AG08396 (cell line): ENCODE data around the gene KRTAP9-6.
"Not testable (repeated sequence)": the region's sequence is repeated elsewhere in the genome, so short reads cannot be mapped to it uniquely, and the experiment has no call there.

Source experiments
- DNase-seq: peaks from one replicate; pipeline ENCODE4 v3.0.0; 2012; ENCODE audit warnings: low spot score, mixed read lengths

KRTAP9-6 gene

DNA sequence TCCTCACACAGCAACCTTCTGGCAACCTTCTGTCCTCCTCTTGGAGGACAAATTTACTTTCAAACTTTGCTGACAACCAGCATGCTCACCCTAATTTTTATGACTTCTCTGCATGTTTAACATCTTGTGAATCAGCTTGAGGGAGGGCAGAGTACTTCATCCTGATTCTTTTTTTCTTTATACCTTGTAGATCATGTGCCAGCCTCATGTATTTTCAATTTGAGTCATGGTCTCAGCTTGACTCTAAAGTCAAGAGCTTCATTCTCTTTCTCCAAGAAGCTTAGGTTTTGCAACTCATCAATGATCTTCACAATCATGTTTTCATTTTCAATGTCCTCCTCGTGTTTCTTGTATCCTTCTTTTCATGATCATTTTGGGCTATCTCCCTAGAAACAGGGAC lies 6.7 kb downstream of the KRTAP9-6 start:
- no peak for DNase-seq

DNA sequence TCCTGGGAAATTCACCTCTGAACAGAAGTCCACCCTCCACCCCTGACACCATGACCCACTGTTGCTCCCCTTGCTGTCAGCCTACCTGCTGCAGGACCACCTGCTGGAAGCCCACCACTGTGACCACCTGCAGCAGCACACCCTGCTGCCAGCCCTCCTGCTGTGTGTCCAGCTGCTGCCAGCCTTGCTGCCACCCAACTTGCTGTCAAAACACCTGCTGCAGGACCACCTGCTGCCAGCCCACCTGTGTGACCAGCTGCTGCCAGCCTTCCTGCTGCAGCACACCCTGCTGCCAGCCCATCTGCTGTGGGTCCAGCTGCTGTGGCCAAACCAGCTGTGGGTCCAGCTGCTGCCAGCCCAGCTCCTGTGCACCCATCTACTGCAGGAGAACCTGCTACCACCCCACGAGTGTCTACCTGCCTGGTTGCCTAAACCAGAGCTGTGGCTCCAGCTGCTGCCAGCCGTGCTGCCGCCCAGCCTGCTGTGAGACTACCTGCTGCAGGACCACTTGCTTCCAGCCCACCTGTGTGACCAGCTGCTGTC lies 10.5 kb downstream of the KRTAP9-6 start, which contains the start of gene KRTAP9-7:
TSS of gene KRTAP9-7 (plus strand) at position 51 of the 543 bp plus-strand sequence. CDS start at position 51, 0 bp downstream.
- not testable (repeated sequence) for DNase-seq

DNA sequence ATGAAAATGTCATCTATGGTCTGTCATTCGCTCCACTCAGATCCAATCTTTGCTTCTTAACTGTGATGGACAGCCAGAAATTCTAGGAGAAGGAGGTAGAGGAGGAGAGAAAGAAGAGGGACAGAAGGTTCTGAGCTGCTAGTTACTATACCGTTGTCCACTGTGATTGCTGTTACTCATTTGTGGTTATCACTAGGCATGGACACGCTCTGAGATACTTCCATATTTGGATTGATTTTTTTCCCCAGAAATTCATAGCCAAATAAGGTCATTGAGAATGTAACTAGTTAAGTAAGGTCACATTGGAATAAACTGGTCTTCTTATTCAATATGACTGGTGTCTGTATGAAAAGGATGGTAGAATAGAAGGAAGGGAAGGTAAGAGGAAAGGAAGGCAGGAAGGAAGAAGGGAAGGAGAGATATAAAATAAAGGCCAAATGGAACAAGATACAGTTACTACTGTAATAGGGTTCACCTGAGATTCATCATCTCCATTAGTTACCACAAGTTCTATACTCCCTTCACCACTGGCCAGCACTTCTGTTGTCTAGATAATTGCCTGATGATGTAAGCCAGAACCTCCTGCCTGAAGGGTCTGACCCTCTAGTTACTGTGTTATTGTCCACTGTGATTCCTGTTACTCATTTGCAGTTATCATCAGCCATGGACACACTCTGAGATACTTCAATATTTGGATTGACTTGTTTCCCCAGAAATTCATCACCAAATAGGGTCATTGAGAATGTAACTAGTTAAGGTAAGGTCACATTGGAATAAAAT lies 13.2 kb downstream of the KRTAP9-6 start:
- DNase-seq: no peak

DNA sequence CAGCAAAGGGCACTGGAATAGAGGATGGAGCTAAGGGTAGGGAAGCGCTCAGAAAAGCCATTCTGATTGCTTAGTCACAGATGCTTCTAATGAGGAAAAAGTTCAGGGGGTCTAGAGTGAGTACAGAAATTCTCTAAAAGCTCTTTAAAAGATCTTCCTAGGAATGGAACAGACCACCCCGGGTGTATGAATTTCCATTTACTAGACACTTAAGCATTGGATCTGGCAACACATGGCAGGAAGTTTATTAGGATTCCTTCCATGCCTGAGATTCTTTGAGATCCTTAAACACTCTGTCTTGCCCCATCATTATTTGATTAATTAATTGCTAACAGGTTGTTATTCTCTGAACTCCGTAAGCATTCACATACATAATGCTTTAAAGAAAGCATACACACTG lies 18.9 kb downstream of the KRTAP9-6 start:
- no peak for DNase-seq

DNA sequence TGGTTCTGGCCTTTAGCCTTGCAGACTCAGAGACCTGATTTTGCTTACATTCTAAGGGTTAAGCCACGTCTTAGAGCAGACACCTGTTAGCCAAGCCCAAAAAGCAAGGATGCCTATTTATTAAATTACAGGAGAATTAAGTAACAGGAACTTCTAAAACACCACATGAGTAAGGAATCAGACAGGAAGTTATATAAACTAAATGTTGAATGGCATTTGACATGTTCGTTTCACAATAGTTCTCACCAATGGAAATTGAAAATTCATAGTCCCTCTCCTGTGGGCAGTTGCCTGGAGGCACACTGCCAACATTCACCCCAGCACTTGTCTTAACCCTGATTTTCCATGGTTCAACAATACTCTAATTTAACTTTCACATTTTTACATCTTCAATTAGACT lies 19.4 kb downstream of the KRTAP9-6 start:
- DNase-seq: no peak

DNA sequence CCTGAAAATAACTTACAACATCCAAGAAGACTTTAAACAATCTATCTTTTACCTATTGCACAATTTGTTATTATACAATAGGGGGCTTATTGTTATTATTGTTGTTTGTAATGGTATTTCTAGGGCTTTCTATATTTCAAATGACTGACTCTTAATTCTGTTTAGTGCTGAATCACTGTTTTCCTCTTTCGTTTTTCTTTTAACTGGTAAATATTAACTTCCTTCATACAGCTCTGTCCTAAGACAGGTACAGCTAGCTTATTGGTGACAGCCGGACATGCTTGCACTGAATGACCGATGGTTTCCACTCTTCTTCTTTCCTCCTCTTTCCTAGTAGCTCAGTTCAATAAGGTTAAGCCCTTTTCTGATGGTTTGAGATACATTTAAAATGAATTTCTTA lies 21.9 kb downstream of the KRTAP9-6 start:
- DNase-seq: no peak

DNA sequence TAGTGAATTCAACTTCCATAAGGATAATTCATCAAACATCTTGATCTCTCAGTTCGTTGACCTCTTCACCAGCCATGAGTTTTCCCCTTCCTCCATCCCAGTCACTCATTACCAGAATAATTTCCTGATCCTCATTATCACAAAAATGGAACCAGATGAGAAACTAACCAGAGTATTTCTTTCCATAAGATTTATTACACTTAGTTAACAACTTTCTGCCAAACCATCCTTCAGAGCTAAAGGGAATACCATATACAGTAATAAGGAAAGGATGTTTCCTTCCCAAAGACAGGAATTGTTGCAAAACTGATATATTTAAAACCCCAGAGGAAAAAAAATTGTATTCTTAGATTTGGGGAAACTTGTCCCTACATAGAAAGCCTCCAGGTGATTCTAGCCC lies 28.8 kb downstream of the KRTAP9-6 start:
- no peak for DNase-seq

DNA sequence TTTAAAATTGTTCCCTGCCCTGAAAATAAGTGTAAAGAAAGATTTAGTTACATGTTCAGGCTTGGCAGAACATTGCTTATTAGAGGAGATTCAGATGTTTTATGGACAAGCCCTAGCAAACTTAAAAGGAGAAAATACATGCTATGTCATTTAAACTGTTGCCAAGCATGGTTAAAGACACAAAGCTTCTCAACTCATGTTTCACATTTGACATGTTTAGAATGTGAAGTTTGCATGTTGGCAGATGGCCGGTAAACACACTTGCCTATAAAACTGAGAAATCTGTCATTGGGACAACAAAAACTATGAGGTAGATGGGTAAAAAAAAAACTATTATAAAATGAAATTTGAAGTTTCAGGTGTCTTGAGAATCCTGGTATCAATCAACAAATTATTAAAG lies 31.7 kb downstream of the KRTAP9-6 start:
- no peak for DNase-seq

DNA sequence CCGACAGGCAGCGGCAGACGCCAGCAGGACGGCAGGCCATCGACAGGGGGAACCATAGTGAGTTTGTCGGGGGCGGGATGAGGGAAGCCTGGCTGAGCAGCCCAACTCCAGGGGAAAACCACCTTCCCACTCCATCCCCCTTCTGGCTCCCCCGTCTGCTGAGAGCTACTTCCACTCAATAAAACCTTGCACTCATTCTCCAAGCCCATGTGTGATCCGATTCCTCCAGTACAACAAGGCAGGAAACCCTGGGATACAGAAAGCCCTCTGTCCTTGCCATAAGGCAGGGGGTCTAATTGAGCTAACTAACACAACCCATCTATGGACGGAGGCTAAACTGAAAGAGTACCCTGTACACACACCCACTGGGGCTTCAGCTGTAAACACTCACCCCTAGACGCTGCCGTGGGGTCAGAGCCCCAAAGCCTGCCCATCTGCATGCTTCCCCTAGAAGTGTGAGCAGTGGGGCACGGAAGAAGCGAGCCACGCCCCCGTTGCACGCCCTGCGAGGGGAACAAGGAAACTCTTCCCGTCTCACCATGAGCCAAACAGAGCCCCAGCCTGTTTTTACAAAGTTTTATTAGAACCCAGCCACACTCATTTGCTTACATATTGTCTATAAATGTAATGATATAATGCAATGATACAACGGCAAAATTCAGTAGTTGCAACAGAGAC lies 33.4 kb downstream of the KRTAP9-6 start:
- no peak for DNase-seq

DNA sequence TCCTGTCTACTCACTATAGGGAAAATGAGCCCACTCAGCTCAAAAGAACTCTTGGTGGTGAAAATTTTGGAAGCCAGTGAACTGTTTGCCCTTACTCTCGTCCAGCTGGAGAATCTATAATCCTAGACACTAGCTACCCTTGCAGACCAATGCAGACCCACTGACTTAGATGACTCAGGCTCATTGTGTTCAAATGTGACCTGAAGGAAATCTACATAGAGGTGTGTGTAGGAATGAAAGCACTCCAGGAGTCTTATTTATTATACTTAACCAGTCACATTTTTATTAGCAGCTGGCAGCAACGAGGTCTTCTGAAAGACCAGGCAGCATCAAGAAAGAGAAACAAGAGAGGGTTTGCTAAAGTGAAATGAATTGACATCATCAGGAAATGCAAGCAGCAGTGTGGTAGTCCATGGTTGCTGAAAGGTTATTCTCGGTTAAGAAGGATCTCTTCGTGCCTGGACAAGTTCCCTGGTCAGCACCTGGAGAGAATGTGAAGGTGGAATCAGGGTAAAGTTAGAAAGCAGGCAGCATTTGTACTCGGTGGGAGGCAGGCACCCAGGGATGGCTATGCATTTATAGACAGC lies 36.1 kb downstream of the KRTAP9-6 start:
- DNase-seq: no peak

DNA sequence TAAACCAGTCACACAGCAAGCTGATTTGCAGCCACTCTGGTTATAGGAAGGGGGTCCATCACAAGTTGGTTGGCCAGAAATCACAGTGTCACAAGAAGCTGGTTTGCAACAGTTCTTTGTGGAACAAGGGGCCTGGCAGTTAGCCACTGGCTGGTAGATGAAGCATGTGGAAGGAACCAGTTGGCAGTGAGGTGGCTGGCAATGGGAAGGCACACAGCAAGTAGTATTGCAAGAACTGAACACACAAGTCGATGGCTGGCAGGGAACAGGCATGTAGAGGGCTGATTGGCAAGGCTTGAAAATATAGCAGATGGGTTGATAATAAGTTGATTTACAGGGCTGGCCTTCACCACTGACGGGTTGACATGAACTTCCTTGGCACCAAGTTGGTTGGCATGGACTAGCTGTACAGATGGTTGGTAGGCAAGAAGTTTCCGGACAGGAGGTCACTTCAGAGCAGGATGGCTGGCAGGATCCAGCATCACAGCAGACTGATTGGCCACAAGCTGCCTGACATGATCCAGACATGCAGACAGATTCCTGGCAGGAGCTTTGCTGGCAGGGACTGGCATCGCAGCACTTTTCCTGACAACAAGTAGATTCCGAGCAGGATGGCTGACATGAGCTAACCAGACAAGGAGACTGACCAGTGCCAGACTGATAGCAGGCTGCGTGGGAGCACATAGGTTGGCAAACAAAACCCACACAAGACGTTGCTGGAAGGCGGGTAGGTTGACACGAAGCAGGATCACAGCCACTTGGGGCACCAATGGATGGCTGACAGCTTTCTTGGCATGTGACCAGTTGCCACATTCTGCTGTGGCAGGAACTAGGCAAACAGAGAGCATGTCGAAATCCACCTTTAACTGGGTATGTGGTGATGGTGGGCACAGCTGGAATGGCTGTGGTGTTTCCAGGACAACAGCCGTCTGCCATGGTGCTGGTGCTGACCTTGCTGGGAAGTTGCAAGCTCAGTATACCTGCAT lies 37.0 kb downstream of the KRTAP9-6 start, which contains the start of gene KRTAP29-1:
TSS of gene KRTAP29-1 (minus strand) at position 936 of the 986 bp plus-strand sequence. CDS start at position 936, 0 bp downstream.
- no peak for DNase-seq

DNA sequence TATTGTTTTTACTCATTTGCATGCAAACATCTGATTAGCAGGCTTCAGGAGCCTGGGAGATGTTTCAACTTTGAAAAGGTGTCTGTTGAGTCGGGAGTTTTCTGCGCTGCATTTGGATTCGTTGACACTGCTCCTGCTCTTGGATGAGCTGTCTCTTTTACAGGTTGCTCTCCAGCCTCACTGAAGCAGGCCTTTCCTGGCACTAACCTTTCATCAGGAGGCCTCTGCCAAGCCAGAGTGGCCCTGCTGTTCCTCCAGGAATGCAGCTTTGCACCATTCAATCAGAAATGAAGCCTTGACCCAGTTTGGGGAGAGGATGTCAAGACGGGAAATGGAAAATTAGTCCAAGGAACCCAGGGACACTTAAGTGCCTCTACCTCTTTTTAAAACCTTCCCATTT lies 37.8 kb downstream of the KRTAP9-6 start:
- no peak for DNase-seq

DNA sequence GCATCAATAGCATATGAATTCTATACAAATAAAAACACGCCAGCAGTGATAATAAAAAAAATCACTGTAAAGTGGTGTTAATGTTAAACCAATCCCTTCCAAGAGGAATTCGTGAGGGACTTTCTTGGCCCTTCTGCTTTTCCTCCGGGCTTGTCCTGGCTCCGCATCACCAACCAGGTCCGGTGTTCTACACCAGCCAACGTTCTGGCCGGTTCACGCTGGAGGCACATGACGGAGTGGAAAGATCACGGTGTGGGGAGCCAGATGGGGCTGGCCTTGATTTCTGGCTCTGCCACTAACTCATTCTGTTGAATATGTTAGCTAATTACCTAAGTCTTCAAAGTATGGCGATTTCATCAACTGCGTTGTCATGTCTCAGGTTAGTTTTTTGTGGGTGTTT lies 38.9 kb downstream of the KRTAP9-6 start:
- no peak for DNase-seq

DNA sequence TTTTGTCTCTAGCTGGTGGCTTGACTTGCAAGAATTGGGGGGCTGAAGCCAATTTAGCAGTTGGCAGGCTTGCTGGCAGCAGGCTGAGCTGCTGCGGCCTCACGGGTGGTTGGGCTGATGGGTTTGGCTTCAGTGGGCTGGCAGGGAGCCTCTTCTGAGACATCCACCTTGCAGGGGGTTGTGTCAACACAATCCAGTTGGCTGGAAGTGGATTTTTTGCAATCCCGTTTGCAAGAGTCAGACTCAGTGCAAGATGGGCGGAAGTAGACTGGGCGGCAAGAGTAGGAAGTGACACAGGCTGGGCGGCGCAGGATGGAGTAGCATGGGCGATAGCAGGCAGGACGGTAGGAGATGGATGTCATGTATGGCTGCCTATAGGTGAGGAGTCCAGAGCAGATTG lies 42.5 kb downstream of the KRTAP9-6 start:
- no peak for DNase-seq

DNA sequence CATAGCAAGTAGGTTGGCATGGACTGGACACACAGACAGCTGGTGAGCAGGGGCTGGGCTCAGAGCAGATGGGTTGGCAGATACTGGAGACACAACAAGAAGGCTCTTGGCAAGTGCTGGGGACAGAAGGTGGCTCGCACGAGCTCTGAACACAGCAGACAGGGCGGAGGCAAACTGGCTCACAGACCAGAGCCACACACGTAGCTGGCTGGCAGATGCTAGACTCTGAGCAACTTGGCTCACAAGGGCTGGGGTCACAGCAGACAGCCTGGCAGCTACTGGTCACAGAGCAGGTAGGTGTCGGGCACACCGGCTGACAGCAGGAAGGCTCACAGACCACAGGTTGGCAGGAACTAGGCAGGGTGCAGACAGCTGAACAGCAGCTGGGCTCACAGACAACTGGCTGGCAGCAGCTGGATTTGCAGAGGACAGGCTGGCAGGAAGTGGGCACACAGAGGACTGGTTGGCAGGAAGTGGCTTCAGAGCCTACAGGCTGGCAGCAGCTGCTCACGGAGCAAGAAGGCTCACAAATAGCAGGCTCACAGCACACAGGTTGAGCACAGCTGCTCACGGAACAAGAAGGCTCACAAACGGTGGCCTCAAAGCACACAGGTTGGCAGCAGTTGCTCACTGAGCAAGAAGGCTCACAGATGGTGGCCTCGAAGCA lies 43.2 kb downstream of the KRTAP9-6 start:
- no peak for DNase-seq

DNA sequence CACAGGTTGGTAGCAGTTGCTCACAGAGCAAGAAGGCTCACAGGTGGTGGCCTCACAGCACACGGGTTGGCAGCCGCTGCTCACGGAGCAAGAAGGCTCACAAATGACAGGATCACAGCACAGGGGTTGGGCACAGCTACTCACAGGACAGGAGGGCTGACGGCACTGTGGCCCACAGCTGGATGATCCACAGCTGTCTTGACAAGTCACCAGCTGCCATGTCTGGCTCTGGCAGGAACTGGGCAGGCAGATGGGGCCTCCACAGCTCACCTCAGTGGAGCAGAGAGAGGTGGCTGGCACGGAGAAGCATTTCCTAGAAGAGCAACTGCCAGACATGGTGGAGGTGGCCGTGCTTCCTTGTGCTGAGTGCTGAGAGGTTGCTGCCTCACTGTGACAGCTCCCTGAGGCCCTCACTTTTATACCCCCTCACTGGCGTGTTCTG lies 43.8 kb downstream of the KRTAP9-6 start, which contains the start of gene KRTAP16-1:
TSS of gene KRTAP16-1 (minus strand) at position 392 of the 442 bp plus-strand sequence. CDS start at position 336, 56 bp downstream.
- no peak for DNase-seq

DNA sequence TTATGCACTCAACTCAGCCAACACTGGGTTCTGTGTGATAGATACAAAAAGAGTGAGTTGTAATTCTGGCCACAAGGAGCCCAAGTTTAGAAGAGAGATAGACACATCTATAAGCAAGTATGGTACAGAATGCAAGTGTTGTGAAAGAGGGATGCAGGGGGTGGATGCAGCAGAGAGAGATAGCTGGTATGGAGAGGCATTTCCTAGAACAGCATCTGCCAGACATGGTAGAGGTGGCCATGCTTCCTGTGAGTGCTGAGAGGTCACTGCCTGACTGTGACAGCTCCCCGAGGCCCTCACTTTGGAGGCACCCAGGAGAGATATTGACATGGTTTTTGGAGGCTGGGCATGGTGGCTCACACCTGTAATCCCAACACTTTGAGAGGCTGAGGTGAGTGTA lies 45.9 kb downstream of the KRTAP9-6 start:
- DNase-seq: no peak

DNA sequence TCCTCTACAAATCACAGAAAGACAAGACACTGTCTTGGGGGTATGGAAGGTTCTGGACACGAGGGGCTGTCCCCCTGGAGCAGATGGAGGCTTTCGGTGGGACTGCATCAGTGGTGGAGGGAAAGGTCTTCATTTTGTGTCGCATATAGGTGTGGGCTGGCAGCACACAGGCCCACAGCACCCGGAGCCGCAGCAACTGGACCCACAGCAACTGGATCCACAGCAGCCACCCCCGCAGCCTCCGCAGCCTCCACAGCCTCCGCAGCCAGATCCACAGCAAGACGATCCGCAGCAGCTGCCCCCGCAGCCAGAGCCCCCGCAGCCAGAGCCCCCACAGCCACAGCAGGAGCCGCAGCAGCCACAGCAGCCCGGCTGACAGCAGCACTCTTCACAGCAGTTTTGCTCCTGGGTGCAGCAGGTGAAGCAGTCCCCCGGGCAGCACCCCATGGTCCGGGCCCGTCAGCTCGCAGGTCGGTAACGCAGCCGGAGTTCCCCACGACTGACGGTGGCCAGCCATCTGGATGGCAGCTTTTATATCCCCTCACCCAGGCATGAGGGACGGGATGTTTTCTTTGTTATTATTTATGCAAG lies 50.1 kb downstream of the KRTAP9-6 start, which contains the start of gene KRTAP17-1:
TSS of gene KRTAP17-1 (minus strand) at position 507 of the 591 bp plus-strand sequence. CDS start at position 447, 60 bp downstream.
- no peak for DNase-seq
